ENCODE data around the gene STOX2.

STOX2 gene

DNA sequence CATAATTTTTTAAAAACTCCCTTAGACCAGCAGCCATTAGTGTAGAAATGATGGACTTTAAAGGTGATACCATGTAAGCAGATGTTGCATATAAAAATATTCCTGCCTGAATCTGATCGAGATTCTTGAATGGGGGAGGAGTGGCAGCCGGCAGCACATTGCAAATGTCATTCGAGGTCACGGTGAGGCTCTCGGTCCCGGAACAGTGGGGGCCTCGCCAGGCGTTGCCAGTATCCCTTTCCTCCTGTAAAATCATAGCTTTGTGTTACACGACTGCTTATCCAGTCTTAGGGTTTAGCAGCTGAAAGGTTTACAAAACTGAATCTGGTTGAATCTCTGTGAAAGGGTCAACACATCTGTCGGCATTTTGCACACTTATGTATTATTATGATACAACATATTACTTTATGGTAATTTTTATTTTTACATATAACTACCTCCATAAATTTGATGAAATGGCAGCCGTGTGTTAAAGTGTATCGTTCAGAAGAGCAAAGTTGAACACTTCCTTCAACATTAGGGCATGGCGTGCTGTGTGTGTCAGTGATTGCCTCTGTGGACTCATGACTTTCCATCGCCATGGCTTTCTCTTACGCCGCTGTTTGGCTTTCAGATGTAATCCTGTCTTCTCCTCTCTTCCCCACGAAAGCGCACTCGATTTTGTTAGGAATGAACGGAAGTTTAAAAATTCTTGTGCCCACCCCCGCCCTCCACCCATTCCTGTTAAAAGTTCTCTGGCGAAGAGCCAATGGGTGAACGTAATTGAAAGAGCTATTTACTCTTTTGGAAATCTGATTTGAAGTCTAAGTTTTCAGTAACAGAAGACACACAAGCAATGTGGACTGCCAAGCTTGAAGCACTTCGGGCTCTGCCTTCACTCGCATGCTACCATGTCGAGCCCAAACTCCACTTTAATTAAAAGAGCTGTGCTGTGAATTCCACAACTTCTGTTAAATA is 114.8 kb downstream of the STOX2 start:
- DNase-seq (ENCODE audit: low read depth), result no peak
- TF ChIP-seq, protein P1, sequence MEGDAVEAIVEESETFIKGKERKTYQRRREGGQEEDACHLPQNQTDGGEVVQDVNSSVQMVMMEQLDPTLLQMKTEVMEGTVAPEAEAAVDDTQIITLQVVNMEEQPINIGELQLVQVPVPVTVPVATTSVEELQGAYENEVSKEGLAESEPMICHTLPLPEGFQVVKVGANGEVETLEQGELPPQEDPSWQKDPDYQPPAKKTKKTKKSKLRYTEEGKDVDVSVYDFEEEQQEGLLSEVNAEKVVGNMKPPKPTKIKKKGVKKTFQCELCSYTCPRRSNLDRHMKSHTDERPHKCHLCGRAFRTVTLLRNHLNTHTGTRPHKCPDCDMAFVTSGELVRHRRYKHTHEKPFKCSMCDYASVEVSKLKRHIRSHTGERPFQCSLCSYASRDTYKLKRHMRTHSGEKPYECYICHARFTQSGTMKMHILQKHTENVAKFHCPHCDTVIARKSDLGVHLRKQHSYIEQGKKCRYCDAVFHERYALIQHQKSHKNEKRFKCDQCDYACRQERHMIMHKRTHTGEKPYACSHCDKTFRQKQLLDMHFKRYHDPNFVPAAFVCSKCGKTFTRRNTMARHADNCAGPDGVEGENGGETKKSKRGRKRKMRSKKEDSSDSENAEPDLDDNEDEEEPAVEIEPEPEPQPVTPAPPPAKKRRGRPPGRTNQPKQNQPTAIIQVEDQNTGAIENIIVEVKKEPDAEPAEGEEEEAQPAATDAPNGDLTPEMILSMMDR (conservative IDR thresholded peaks at IDR 0.05; ENCODE audit: control insufficient read depth, insufficient read depth, low read depth, low read length), result no peak
- H3K4me3 ChIP-seq (ENCODE audit: control insufficient read depth, low read depth, low read length), result no peak overlapping the region

GRCh38 chr4:184021389-184021788 is 116.3 kb downstream of the STOX2 start:
- no peak overlapping the region for H3K4me3 ChIP-seq (ENCODE audit: control insufficient read depth, low read depth, low read length)
- TF ChIP-seq, protein P1 (conservative IDR thresholded peaks at IDR 0.05; ENCODE audit: control insufficient read depth, insufficient read depth, low read depth, low read length), result no peak
- no peak for DNase-seq (ENCODE audit: low read depth)

DNA sequence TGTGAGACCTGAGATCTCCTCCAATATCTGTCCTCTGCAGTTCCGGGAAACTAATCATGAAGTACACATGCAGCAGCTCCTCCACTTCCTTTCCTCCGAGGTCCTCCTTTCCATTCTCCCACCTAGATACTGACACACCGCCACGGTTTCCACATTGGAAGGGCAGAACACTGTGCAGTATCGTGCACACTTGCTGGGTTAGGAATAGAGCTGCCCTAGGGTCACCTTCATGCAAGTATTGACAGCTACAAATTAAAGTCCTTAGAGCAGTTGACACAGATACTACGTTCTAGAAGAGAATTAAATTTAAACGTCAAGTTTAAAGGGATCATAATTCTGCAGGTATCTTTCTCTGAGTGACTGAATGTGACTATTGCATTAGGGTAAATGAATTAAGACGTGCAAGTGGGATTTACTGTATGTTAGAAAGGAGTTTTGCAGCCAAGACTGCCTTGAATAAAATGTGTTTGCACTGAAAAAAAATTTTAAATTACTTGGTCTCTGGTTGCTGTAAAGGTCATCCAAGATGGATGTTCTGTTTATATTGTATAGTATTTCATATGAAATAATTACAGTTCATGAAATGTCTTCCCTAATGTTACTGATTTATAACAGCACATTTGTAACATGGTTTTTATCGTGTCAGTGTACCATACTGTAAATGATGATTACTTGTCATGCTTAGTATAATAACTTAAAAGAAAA is 117.7 kb downstream of the STOX2 start:
- H3K4me3 ChIP-seq (ENCODE audit: control insufficient read depth, low read depth, low read length), result no peak overlapping the region
- TF ChIP-seq, protein P1 (conservative IDR thresholded peaks at IDR 0.05; ENCODE audit: control insufficient read depth, insufficient read depth, low read depth, low read length), result no peak
- no peak for DNase-seq (ENCODE audit: low read depth)

DNA sequence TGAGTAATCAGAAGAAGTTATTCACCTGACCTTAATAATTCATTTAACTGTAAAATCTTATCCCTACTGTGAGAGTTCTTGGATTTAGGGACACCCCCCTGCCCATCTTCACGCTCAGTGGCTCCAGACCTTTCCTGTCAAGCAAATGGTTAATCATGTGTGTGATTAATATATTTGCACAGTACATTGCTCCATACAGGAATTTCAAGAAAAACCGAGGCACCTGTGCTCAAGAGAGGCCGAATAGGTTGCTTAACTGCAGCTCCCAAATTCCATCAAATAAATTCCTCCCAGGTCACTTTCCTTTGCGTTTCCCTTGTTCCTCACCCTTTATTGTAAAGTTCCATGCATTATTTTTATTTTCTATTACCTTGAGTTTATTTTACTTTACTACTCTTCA is 119.5 kb downstream of the STOX2 start:
- H3K4me3 ChIP-seq (ENCODE audit: control insufficient read depth, low read depth, low read length), result no peak overlapping the region
- TF ChIP-seq, protein P1 (conservative IDR thresholded peaks at IDR 0.05; ENCODE audit: control insufficient read depth, insufficient read depth, low read depth, low read length), result no peak
- DNase-seq (ENCODE audit: low read depth), result no peak

DNA sequence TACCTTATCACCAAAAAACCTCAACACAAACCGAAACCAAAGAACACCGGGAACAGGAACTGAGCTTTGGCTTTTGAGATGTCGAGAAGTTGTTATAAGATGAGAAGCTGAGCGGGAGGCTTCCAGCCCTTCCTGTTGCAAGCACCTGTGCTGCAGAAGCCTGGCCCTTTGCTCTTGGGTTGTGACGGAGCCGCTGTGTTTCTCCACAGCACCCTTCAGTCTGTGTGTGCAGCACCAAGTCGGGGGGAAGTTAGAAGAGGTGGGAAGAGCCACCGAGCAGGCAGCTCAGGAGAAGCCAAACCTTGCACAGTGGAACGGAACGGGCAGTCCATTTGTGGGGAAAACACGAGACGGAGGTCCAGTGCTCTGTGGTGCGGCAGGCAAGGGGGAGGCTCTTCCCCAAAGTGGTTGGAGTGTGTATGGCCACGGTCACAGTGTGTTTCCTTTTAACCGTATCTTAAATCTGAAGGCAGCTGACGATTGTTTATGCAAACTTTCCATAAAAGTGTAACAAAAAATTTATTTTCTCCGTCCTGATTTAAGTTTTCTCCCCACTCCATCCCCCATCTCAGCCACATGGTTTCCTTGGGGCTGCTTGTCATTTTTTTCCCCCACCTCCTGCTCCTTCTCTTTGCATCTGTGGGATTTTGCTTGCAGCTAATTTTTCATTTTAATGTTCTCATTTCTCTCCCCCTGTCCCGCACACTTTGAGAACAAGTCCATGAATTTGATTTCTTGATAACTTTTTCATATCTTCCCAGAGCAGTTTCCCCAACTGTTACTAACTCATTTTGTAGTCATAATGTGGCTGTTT is 123.7 kb downstream of the STOX2 start:
- H3K4me3 ChIP-seq (ENCODE audit: control insufficient read depth, low read depth, low read length), result peak overlapping the region; percentile 12
- TF ChIP-seq, protein P1 (conservative IDR thresholded peaks at IDR 0.05; ENCODE audit: control insufficient read depth, insufficient read depth, low read depth, low read length), result no peak
- DNase-seq (ENCODE audit: low read depth), result no peak

DNA sequence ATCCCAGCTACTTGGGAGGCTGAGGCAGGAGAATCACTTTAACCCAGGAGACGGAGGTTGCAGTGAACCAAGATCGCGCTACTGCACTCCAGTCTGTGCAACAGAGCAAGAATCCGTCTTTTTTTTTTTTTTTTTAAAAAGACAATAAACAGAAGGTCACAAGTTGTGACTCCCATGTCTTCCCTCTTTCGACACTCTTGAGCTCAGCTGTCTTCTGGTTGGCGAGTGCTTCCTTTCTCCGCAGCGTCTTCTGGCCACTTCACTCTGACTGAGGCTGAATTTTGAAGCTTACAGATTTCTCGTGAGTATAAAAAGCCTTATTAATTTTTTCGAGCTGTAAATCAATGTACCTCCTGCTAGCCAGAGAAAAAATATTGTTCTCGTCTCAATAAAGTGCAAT is 124.9 kb downstream of the STOX2 start:
- TF ChIP-seq, protein P1 (conservative IDR thresholded peaks at IDR 0.05; ENCODE audit: control insufficient read depth, insufficient read depth, low read depth, low read length), result no peak
- no peak overlapping the region for H3K4me3 ChIP-seq (ENCODE audit: control insufficient read depth, low read depth, low read length)
- no peak for DNase-seq (ENCODE audit: low read depth)
